ENCODE measurements around the gene NUDT2. TPM values are rescaled to one million over a fixed set of nuclear protein-coding genes. Genes with fewer than 3 reads are reported as not detected.
"Not testable (repeated sequence)": the region's sequence is repeated elsewhere in the genome, so short reads cannot be mapped to it uniquely, and the experiment has no call there.

Gene NUDT2
- polyA plus RNA-seq, 3 donors: 26.5 to 36.2 (median 29.8) TPM

- DNase-seq (ENCODE audit: extremely low read depth in 1 of 11, low read depth in 9 of 11, low spot score in 4 of 11): no peak
These were observed 1.8 kb downstream of the NUDT2 start for GRCh38 chr9:34331196-34331595.

DNA sequence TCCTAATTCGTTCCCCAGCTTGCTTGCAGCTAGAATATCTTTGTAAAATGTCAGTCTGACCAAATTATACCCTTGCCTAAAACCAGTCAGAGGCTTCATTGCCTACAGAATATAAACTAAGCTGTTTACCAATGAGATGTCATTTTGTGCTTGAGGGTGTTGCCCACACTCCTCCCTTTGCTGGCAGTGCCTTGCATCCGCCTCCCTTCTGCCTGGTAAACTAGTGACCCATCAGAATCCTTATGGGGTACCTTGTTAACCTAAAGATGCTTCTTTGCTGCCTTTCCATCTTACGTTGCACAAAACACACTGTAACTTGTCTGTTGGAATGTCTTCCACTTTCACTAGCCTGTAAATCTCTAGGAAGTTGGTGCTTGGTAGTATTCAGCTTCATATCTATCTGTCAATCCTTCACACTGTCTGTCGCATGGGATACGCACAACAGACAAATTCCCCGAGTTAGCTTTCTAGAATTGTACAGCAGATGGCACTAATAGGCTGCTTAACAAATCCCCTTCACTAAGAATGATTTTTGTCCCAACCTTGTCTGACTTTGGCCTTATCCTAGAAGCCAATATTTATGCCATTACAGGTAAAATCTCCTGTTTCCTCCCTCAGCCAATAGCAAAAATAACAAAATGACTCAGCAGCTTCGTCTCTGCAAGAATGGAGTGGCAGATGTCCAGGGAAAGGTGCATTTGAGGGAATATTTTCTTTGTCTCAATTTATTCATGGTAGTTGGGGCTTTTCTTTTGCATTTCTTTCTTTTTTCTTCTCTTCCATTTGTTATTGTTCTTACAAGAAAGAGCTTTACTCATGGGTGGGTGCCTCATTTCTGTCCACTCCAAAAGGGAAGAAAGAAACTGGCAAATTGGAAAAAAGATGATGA, 3.0 kb downstream of the NUDT2 start:
- DNase-seq (ENCODE audit: extremely low read depth in 1 of 11, low read depth in 9 of 11, low spot score in 4 of 11): no peak

DNA sequence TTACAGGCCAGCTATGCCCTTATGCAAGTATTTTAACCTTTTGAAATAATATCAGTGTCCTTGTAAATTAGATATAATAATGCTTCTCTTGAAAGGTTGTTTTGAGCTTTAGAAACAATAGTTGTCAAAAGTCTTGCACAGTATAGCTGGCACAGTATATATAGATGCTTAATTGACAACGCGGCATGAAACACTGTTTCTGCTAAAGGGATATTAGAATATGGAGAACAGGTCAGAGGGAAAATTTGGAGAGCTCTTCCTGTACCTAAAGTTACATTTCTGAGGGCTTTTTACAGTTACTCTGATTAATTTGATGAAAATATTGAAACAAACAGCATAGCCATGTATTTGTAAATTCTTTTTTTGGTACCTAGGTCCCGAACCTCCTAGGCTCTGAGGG, 4.5 kb downstream of the NUDT2 start:
- DNase-seq (ENCODE audit: extremely low read depth in 1 of 11, low read depth in 9 of 11, low spot score in 4 of 11): no peak

DNA sequence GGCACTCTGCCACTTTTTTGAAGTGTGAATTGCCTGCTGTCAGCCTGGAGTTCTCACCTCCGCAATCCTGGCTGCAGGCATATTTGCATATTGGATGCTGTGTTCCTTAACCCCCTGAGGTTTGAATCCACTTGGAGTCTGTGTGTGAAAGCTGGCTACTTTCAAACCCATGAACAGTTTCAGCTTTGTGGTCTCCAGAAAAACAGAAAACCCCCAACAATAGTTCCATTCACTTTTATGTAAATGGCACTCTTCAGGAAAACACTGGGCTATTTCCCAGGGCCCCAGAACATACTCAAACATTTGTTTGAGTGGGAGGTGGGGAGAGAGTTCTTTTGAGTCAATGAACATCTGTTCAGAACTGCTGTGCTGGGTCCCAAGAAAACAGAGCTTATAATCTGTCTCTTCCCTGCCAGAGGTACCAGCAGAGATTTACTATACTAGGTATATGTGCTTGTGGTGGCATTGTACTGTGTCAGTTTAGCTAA, 5.0 kb downstream of the NUDT2 start:
- no peak for DNase-seq (ENCODE audit: extremely low read depth in 1 of 11, low read depth in 9 of 11, low spot score in 4 of 11)

DNA sequence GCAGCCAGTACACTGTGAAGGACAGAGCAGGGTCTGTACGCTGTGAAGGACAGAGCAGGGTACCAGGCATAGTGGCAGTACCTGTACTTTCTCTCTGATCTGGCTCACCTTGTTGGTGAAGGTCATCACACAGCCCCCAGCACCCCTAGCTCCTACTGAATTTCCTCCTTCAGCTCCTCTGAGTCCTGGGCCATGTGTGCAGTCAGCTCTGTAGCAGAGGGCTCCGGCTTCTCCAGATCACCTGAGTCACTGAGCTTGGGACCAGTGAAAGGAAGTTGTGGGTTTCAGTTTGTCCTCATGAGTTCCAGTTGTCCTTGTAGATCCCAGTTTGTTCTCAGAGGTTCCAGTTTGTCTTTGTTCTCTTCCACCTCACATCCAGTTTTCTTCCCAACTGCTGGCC, 5.5 kb downstream of the NUDT2 start:
- no peak for DNase-seq (ENCODE audit: extremely low read depth in 1 of 11, low read depth in 9 of 11, low spot score in 4 of 11)

- no peak for DNase-seq (ENCODE audit: extremely low read depth in 1 of 11, low read depth in 9 of 11, low spot score in 4 of 11)
These were observed 6.0 kb downstream of the NUDT2 start for GRCh38 chr9:34335376-34335775.

DNA sequence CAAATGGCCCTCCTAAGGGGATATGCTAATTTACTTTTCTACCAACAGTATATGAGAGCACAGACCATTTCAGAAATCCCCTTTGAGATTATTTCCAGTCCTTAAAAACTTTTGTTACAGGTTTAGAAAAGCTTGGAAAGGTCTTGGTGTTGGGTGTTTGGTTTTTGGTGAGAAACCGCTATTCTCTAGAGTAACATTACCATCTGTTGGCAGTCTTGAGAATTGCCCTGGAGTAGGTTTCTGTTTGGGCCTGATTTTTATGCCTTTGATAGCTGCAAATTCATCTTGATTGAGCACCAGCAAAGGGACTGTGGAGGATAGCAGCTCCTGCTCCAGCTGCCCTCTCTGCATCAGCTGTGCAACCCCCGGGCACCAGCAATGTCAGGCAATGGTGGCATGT, 8.0 kb downstream of the NUDT2 start:
- DNase-seq (ENCODE audit: extremely low read depth in 1 of 11, low read depth in 9 of 11, low spot score in 4 of 11): no peak

- DNase-seq (ENCODE audit: extremely low read depth in 1 of 11, low read depth in 9 of 11, low spot score in 4 of 11): not testable (repeated sequence)
These were observed 8.7 kb downstream of the NUDT2 start for GRCh38 chr9:34338079-34338478.

GRCh38 chr9:34338665-34339385, 9.5 kb downstream of the NUDT2 start:
- DNase-seq (ENCODE audit: extremely low read depth in 1 of 11, low read depth in 9 of 11, low spot score in 4 of 11): no peak

- no peak for DNase-seq (ENCODE audit: extremely low read depth in 1 of 11, low read depth in 9 of 11, low spot score in 4 of 11)
These were observed 12.4 kb downstream of the NUDT2 start for GRCh38 chr9:34341659-34342295.

GRCh38 chr9:34343090-34343489, 13.7 kb downstream of the NUDT2 start:
- no peak for DNase-seq (ENCODE audit: extremely low read depth in 1 of 11, low read depth in 9 of 11, low spot score in 4 of 11)

- DNase-seq (ENCODE audit: extremely low read depth in 1 of 11, low read depth in 9 of 11, low spot score in 4 of 11): no peak
These were observed 14.2 kb downstream of the NUDT2 start for GRCh38 chr9:34343605-34344004.

DNA sequence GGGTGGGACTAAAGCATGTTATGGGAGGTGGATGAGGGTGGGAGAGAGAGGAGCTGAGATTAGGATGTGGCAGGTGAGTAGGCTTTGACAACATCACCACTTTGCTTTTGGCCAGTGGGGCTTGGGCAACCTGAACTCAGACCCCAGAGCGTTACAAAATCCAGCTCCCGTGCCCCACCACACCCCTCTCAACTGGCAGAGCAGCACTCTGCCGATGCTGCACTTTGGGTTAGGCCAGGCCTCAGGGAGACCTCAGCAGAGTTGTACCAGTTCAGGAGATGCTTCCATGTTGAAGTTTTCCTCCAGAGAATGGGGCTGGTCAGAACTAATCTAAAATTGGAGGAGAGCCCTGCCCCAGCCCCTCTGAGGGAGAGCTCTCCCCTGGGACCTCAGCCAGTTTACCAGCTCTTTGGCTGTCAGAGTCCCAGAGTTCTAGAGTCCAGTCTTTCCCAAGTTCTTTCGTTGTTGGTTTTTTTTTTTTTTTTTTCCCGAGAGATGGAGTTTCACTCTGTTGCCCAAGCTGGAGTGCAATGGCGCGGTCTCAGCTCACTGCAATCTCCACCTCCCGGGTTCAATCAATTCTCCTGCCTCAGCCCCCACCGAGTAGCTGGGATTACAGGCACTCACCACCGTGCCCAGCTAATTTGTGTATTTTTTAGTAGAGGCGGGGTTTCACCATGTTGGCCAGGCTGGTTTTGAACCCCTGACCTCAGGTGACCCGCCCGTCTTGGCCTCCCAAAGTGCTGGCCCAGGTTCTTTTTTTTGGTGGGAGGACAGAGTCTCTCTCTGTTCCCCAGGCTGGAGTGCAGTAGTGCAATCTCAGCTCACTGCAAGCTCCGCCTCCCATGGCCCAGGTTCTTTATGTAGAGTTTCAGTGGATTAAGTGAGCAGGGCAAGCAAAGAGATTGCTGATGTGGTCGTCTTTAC, 17.8 kb downstream of the NUDT2 start:
- DNase-seq (ENCODE audit: extremely low read depth in 1 of 11, low read depth in 9 of 11, low spot score in 4 of 11): no peak

DNA sequence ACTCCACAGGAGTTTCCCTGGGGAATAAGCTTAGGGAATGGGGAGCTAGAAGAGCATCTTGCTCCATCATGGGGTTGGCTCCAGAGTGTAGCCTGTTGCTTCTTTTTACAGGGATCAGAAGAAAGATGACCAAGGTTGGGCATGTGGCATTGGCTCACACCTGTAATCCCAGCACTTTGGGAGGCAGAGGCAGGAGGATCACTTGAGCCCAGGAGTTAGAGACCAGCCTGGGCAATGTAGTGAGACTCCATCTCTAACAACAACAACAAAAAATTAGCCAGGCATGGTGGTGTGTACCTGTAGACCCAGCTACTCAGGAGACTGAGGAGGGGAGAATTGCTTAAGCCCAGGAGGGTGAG, 18.4 kb downstream of the NUDT2 start:
- no peak for DNase-seq (ENCODE audit: extremely low read depth in 1 of 11, low read depth in 9 of 11, low spot score in 4 of 11)

DNA sequence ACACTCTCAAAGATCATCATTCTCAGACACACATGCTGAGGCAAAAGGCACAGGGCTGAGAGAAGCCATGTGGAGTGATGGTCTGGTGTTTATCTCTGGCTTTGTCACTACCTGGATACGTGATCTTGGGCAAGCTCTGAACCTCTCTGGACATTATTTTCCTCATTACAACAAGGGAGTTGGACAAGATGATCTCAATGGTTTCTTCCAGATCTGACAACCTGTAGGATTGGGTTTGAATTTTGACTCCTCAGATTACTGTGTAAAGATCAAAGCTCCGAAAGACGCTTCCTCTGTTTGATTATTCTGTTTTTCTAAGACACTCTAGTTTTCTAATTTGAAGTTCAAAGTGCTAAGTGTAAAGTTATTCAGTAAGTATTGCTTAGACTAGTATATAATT, 20.0 kb downstream of the NUDT2 start:
- DNase-seq (ENCODE audit: extremely low read depth in 1 of 11, low read depth in 9 of 11, low spot score in 4 of 11): no peak

GRCh38 chr9:34352122-34352652, 22.8 kb downstream of the NUDT2 start:
- DNase-seq (ENCODE audit: extremely low read depth in 1 of 11, low read depth in 9 of 11, low spot score in 4 of 11): not testable (repeated sequence)

DNA sequence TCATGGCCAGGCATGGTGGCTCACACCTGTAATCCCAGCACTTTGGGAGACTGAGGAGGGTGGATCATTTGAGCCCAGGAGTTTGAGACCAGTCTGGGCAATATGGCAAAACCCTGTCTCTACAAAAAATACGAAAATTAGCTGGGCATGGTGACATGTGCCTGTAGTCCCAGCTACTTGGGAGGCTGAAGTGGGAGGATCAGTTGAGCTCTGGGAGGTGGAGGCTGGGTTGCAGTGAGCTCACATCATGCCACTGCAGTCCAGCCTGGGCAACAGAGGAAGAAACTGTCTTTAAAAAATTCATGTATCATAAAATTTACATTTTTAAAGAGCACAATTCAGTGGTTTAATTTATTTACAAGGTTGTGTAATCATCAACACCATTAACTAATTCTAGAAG, 23.6 kb downstream of the NUDT2 start:
- DNase-seq (ENCODE audit: extremely low read depth in 1 of 11, low read depth in 9 of 11, low spot score in 4 of 11): not testable (repeated sequence)

DNA sequence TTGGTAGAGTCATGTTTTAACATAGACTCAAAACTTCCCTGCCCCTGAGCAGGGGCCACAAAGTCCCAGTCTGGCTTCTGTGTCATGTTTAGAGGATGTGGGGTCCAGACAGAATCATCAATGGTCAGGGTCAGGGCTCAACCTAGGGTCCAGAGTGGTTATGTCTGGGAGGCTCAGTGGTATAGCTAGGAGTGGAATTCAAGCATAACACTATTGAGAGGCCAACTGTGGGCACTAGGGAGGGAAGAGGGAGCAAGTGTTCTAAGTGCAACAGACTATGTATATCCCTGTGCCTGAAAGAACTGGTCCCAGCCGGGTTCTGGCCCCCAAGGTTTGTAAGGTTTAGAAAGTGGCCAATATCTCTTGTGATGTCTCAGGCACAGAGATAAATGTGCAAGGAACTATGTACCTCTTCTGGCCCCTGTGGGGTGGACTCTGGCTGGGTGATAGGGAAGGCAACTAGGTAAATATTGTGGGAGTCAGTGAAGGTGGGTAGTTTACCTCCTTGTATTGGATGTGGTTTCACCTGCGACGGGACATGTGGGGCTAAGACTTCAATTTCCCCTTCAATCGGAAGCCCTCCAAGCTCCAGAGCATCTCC, 33.3 kb downstream of the NUDT2 start:
- no peak for DNase-seq (ENCODE audit: extremely low read depth in 1 of 11, low read depth in 9 of 11, low spot score in 4 of 11)

Data from renal cortex interstitium (tissue), 11 donors.